PC-3 (cell line): ENCODE results near the gene OR10H2. TPM values are rescaled to one million over a fixed set of nuclear protein-coding genes. Genes with fewer than 3 reads are reported as not detected.

ENCODE experiments used
- ATAC-seq: fragments of 200-7000 bp; cut with Tn5 transposase; 2 replicates; pipeline ENCODE4 v1.9.1; 2020; ENCODE audit warnings: mild to moderate bottlenecking, moderate library complexity
- BruUV-seq: library from RNA; stranded (reverse); fragments of 400-500 nt; replicated peaks from 2 replicates; lab custom pipeline; 2021; lab: Mats Ljungman, UMichigan
- CTCF ChIA-PET: fragments of 300-600 bp; sonication (Branson Sonifier 250); formaldehyde crosslinking; loops from one replicate; lab custom pipeline; 2022; ENCODE audit warnings: antibody characterized with exemption; lab: Charles Lee
- POLR2A ChIA-PET: fragments of 300-600 bp; sonication (Branson Sonifier 250); formaldehyde crosslinking; loops from one replicate; lab custom pipeline; 2022; ENCODE audit warnings: antibody characterized with exemption; ENCODE audit not compliant: unreplicated experiment; lab: Charles Lee
- DNase-seq: peaks from one replicate; pipeline ENCODE4 v3.0.0-alpha.2; 2015
- H2AFZ ChIP-seq: fragments of 300-600 bp; sonication (generic); 2 replicates; pipeline ENCODE4 v1.6.0; 2016; ENCODE audit warnings: antibody characterized with exemption, low read length
- H3F3A ChIP-seq: fragments of 300-600 bp; sonication (generic); one replicate; pipeline ENCODE4 v1.6.0; 2017; ENCODE audit warnings: antibody characterized with exemption, low read length, control low read depth, mild to moderate bottlenecking; ENCODE audit not compliant: unreplicated experiment
- H3K27ac ChIP-seq: fragments of 300-600 bp; sonication (generic); 2 replicates; pipeline ENCODE4 v1.5.1; 2016; ENCODE audit warnings: mild to moderate bottlenecking, low read length
- H3K27me3 ChIP-seq: fragments of 300-600 bp; sonication (generic); 2 replicates; pipeline ENCODE4 v1.6.1; 2016; ENCODE audit warnings: low read length, mixed read lengths
- H3K36me3 ChIP-seq: fragments of 300-600 bp; sonication (generic); 2 replicates; pipeline ENCODE4 v1.6.1; 2016; ENCODE audit warnings: low read depth, mixed run types, low read length, mixed read lengths
- H3K4me1 ChIP-seq: fragments of 300-600 bp; sonication (generic); 2 replicates; pipeline ENCODE4 v1.5.1; 2016; ENCODE audit warnings: low read length; ENCODE audit not compliant: insufficient read depth
- H3K4me2 ChIP-seq: fragments of 300-600 bp; sonication (generic); 2 replicates; pipeline ENCODE4 v1.6.0; 2016; ENCODE audit warnings: low read length
- H3K4me3 ChIP-seq: fragments of 300-600 bp; sonication (generic); 2 replicates; pipeline ENCODE4 v1.5.1; 2016; ENCODE audit warnings: mild to moderate bottlenecking, low read length, mixed read lengths
- H3K79me2 ChIP-seq: fragments of 300-600 bp; sonication (generic); 2 replicates; pipeline ENCODE4 v1.6.1; 2017; ENCODE audit warnings: low read length, mixed read lengths
- H3K9ac ChIP-seq: fragments of 300-600 bp; sonication (generic); 2 replicates; pipeline ENCODE4 v1.6.0; 2016; ENCODE audit warnings: mild to moderate bottlenecking, low read length
- H3K9me2 ChIP-seq: fragments of 300-600 bp; sonication (generic); replicated peaks from 2 replicates; pipeline ENCODE4 v1.6.1; 2016; ENCODE audit warnings: mixed run types, low read length, mixed read lengths
- H3K9me3 ChIP-seq: fragments of 300-600 bp; sonication (generic); 2 replicates; pipeline ENCODE4 v1.6.1; 2016; ENCODE audit warnings: low read length, mixed read lengths
- H4K20me1 ChIP-seq: fragments of 300-600 bp; sonication (generic); 2 replicates; pipeline ENCODE4 v1.6.1; 2016; ENCODE audit warnings: low read length, mixed read lengths
- CTCF ChIP-seq: fragments of 300-600 bp; sonication (generic); conservative IDR thresholded peaks from 2 replicates; pipeline ENCODE4 v1.5.1; 2017; ENCODE audit warnings: antibody characterized with exemption, low read depth, mild to moderate bottlenecking, low read length
- EZH2 ChIP-seq: fragments of 300-600 bp; sonication (generic); IDR thresholded peaks from one replicate; pipeline ENCODE4 v1.6.1; 2017; ENCODE audit warnings: antibody characterized with exemption, mild to moderate bottlenecking, low read length; ENCODE audit not compliant: unreplicated experiment
- EZH2phosphoT487 ChIP-seq: fragments of 300-600 bp; sonication (generic); IDR thresholded peaks from 2 replicates; pipeline ENCODE4 v1.6.1; 2018; ENCODE audit warnings: mild to moderate bottlenecking, antibody characterized with exemption, low read length, borderline replicate concordance
- intact Hi-C: fragments of 100-400 bp; cut with micrococcal nuclease; formaldehyde crosslinking; loops from 2 replicates; pipeline ENCODE4 v1.9.0; 2023
- total RNA-seq: library from RNA; depleted of rRNA; stranded (reverse); fragments of >200 nt; gene quantifications from 2 replicates; pipeline ENCODE4 v1.2.3, GENCODE V29; 2014

OR10H2 gene
- total RNA-seq, 1 experiment from 2014 or later, result not detected

GRCh38 chr19:15775249-15775648, 47.4 kb downstream of the OR10H2 start:
- Histone ChIP-seq H3F3A (no peaks in the 10 kb centered on the region), H3K27me3 (peaks cover 12% of the 10 kb centered on the region; the same call in 1 of the 2 replicates), H3K9me3 (no peaks in the 10 kb centered on the region), H3K79me2 (no peaks in the 10 kb centered on the region), H3K9ac (no peak overlapping the region), H3K4me1 (peaks cover under 1% of the 10 kb centered on the region; the same call in 1 of the 2 replicates), H3K9me2 (no peaks in the 10 kb centered on the region), H2AFZ (no peak overlapping the region), H3K4me2 (no peak overlapping the region), H3K27ac (no peak overlapping the region), H4K20me1 (no peaks in the 10 kb centered on the region), H3K4me3 (no peak overlapping the region), H3K36me3 (no peaks in the 10 kb centered on the region)
- TF ChIP-seq CTCF, result no peak
- no peak for TF ChIP-seq EZH2
- no peak for TF ChIP-seq EZH2phosphoT487
- ATAC-seq (no peak), DNase-seq (no peak)
- CTCF ChIA-PET, result no interaction called here
- intact Hi-C loops, result no loop called here
- no TSS peak for BruUV-seq
- POLR2A ChIA-PET, result no interaction called here

DNA sequence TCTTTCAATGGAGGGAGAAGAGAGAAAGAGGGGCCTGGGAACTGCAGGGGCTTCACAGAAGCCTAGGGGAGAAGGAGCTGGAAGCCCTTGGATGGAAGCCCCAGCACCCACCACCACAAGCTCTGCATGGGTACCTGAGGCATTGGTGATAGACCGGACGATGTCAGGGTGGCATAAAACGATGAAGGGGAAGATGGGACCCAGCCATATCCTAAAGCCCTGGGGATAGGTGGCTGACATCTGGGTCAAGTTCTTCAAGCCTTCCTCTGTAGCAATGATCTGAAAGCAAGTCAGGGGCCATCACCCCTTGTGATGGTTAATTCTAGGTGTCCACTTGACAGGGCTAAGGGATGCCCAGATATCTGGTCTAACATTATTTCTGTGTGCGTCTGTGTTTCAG, 48.4 kb downstream of the OR10H2 start:
- BruUV-seq, result no TSS peak
- intact Hi-C loops, result no loop called here

More for the DNA sequence above, 48.4 kb downstream of the OR10H2 start:
- Histone ChIP-seq H3K9me2 (no peaks in the 10 kb centered on the region), H3K36me3 (no peaks in the 10 kb centered on the region), H2AFZ (no peak overlapping the region), H3K4me1 (peaks cover 3% of the 10 kb centered on the region; the same call in 1 of the 2 replicates), H3K27ac (no peak overlapping the region), H3K27me3 (peaks cover 12% of the 10 kb centered on the region; the same call in 1 of the 2 replicates), H3K79me2 (no peaks in the 10 kb centered on the region), H3F3A (no peaks in the 10 kb centered on the region), H3K9me3 (no peaks in the 10 kb centered on the region), H3K9ac (no peak overlapping the region), H3K4me3 (no peak overlapping the region), H3K4me2 (no peak overlapping the region), H4K20me1 (no peaks in the 10 kb centered on the region)
- no peak for DNase-seq
- ATAC-seq, result no peak
- no peak for TF ChIP-seq CTCF
- no peak for TF ChIP-seq EZH2phosphoT487
- no peak for TF ChIP-seq EZH2
- POLR2A ChIA-PET, result no interaction called here
- CTCF ChIA-PET, result no interaction called here
